Measurements from ENCODE around the gene IER5L. TPM values are rescaled to one million over a fixed set of nuclear protein-coding genes. Genes with fewer than 3 reads are reported as not detected.

The IER5L gene
- total and polyA plus RNA-seq, 2 of the 8 experiments (the other 6 are each of a cell fraction or from before 2014, with no cell fraction given) = 0.65 to 1.0 TPM

- FAIRE-seq = no peak
- H3K23ac ChIP-seq (ENCODE audit: insufficient read length) = no peak overlapping the region
- H3K9me3 ChIP-seq (ENCODE audit: insufficient read depth in 2 of 2, low read depth in 1 of 2, low read length in 1 of 2) = peaks cover 0 to 5% of the 10 kb centered on the region in 2 experiments; a peak in 2 of 4 replicates
- H3K14ac ChIP-seq (ENCODE audit: insufficient read length) = no peak overlapping the region
- H3K56ac ChIP-seq (replicated peaks; ENCODE audit: insufficient read length, low read depth, low read length) = no peak overlapping the region
- H3K27me3 ChIP-seq (replicated peaks in 1 of 4; ENCODE audit: control insufficient read depth in 3 of 4, extremely low read depth in 1 of 4, insufficient read depth in 3 of 4, low read length in 3 of 4) = peaks cover 0 to 14% (median 10%) of the 10 kb centered on the region in 4 experiments; a peak in 4 of 7 replicates
- no peak overlapping the region for H2BK120ac ChIP-seq (replicated peaks; ENCODE audit: low read depth, low read length)
- no peak overlapping the region for H2BK15ac ChIP-seq (ENCODE audit: low read length)
- H2BK5ac ChIP-seq (ENCODE audit: low read depth, low read length) = no peak overlapping the region
- no peak overlapping the region for H3K4me3 ChIP-seq (ENCODE audit: extremely low read depth in 1 of 4, insufficient read depth in 2 of 4, low read depth in 3 of 4, low read length in 4 of 4)
- 85% methylated on average over 6 of the region's 7 CpGs; no CpG with 5 or more reads in 1 of the 2 experiments for WGBS, 2 experiments (ENCODE audit: extremely low coverage in 1 of 2, insufficient coverage in 1 of 2, insufficient read length in 1 of 2, insufficient replicate concordance in 2 of 2, low coverage in 1 of 2, low lambda C conversion rate in 2 of 2, missing lambda C conversion rate in 1 of 2)
- no peak overlapping the region for H3K9ac ChIP-seq (replicated peaks in 1 of 4; ENCODE audit: extremely low read depth in 1 of 4, low read depth in 3 of 4, low read length in 3 of 4)
- TF ChIP-seq ATF2 (IDR thresholded peaks at IDR 0.05; ENCODE audit: low read length) = no peak
- no peak for TF ChIP-seq POLR2A (IDR thresholded peaks at IDR 0.05; ENCODE audit: control extremely low read depth in 1 of 2, low read depth in 2 of 2, low read length in 2 of 2)
- no peak for TF ChIP-seq ASH2L (IDR thresholded peaks at IDR 0.05; ENCODE audit: low read length)
- no peak for TF ChIP-seq SRF (IDR thresholded peaks at IDR 0.05; ENCODE audit: low read depth, low read length)
- TF ChIP-seq KDM1A (IDR thresholded peaks at IDR 0.05; ENCODE audit: borderline replicate concordance, low read length) = no peak
- TF ChIP-seq SIX5 (IDR thresholded peaks at IDR 0.05; ENCODE audit: low read depth, low read length) = no peak
- TF ChIP-seq CBX8 (IDR thresholded peaks at IDR 0.05; ENCODE audit: borderline replicate concordance, low read depth, low read length) = no peak
- TF ChIP-seq GTF2F1 (IDR thresholded peaks at IDR 0.05; ENCODE audit: borderline replicate concordance, low read depth, low read length) = no peak
- TF ChIP-seq CREB1 (IDR thresholded peaks at IDR 0.05) = no peak
- TF ChIP-seq NANOG (IDR thresholded peaks at IDR 0.05; ENCODE audit: insufficient read depth, low read depth, low read length, poor library complexity, severe bottlenecking) = no peak
- no peak overlapping the region for H3K4ac ChIP-seq (replicated peaks; ENCODE audit: insufficient read length, low read depth, low read length)
- CTCF ChIA-PET (ENCODE audit: partially characterized antibody) = interaction anchor here (0.7 to 6.2 kb wide), 4 partner anchors 9 to 56 kb away, joined by 3 to 41 read pairs (median 4); no protein-coding TSS in a partner anchor
- no peak overlapping the region for H4K91ac ChIP-seq (replicated peaks; ENCODE audit: insufficient read length, low read length)
- no peak overlapping the region for H2BK12ac ChIP-seq (ENCODE audit: low read depth, low read length)
- H4K8ac ChIP-seq (ENCODE audit: extremely low read depth, insufficient read depth, low read length) = no peak overlapping the region
- no peak for DNase-seq (ENCODE audit: low read depth in 1 of 2, low spot score in 2 of 2)
- no peak overlapping the region for H3K27ac ChIP-seq (ENCODE audit: low read depth, low read length)
- H2BK20ac ChIP-seq (ENCODE audit: low read length) = no peak overlapping the region
- H3K18ac ChIP-seq (ENCODE audit: extremely low read depth, low read length) = no peak overlapping the region
- peaks cover 0 to 4% (median 0%) of the 10 kb centered on the region in 4 experiments; a peak in 1 of 7 replicates for H3K4me1 ChIP-seq (replicated peaks in 1 of 4; ENCODE audit: control insufficient read depth in 3 of 4, insufficient read depth in 4 of 4, low read length in 3 of 4)
- no peaks in the 10 kb centered on the region for H3K79me2 ChIP-seq (ENCODE audit: control insufficient read depth in 1 of 2, insufficient read depth in 2 of 2, low read length in 2 of 2)
- H4K20me1 ChIP-seq (replicated peaks in 1 of 2; ENCODE audit: control insufficient read depth in 1 of 2, insufficient read depth in 2 of 2, low read length in 2 of 2) = no peaks in the 10 kb centered on the region
- no peaks in the 10 kb centered on the region for H3K79me1 ChIP-seq (ENCODE audit: low read depth, low read length)
- no peak overlapping the region for H2AFZ ChIP-seq (ENCODE audit: low read length)
- H2AK5ac ChIP-seq (ENCODE audit: low read depth, low read length) = no peak overlapping the region
- H3K4me2 ChIP-seq (ENCODE audit: insufficient read depth in 1 of 2, low read depth in 2 of 2, low read length in 2 of 2) = no peak overlapping the region
- POLR2A ChIA-PET (ENCODE audit: partially characterized antibody) = interaction anchor here (1.2 kb wide), 1 partner anchor 13 kb away, joined by 6 read pairs; the partner anchor contains the start of gene IER5L
- no peaks in the 10 kb centered on the region for H3K23me2 ChIP-seq (ENCODE audit: low read depth, low read length)
- no peak overlapping the region for H4K5ac ChIP-seq (ENCODE audit: insufficient read length, low read depth, low read length)
- H3K36me3 ChIP-seq (ENCODE audit: control insufficient read depth in 2 of 4, insufficient read depth in 4 of 4, low read length in 3 of 4) = no peaks in the 10 kb centered on the region
Measured at GRCh38 chr9:129191234-129191633, 13.2 kb upstream of the IER5L start.
